Activated naive CD4-positive, alpha-beta T cell treated with anti-CD3 and anti-CD28 coated beads, Interleukin-2, amount 50 U/mL, for 72 hours (primary cell): ENCODE data around the gene FBXL14. TPM values are rescaled to one million over a fixed set of nuclear protein-coding genes. Genes with fewer than 3 reads are reported as not detected.

ENCODE experiments used
- ATAC-seq, 2 donors: fragments of 150-1000 bp; cut with Tn5 transposase; 2 replicates each; pipeline ENCODE4 v1.10.0; 2021; ENCODE audit warnings: mild to moderate bottlenecking in 2 of 2, moderate library complexity in 2 of 2
- DNase-seq, 2 donors: peaks; one replicate each; pipeline ENCODE4 v3.0.0; 2021 to 2022; ENCODE audit warnings: low spot score in 2 of 2
- H3K27ac Mint-ChIP-seq, 2 donors: one replicate each; pipeline ENCODE4 v1.8.0; 2022; ENCODE audit warnings: mild to moderate bottlenecking in 2 of 2, mixed read lengths in 2 of 2
- H3K36me3 Mint-ChIP-seq, 2 donors: one replicate each; pipeline ENCODE4 v1.8.0; 2022; ENCODE audit warnings: mixed read lengths in 2 of 2
- H3K9me3 Mint-ChIP-seq, 2 donors: one replicate each; pipeline ENCODE4 v1.8.0; 2022; ENCODE audit warnings: mixed read lengths in 2 of 2
- total RNA-seq, 2 donors: library from RNA; stranded (reverse); gene quantifications; one replicate each; pipeline ENCODE4 v1.2.3, GENCODE V29; 2022

Gene FBXL14
- total RNA-seq, 2 donors from 2014 or later: 21.7 to 25.3 TPM

GRCh38 chr12:1629338-1630132, 35.2 kb upstream of the FBXL14 start:
- DNase-seq (no peak), ATAC-seq (peak in 1 of 2 donors; percentile 31)
- H3K36me3 Mint-ChIP-seq: peaks cover 0 to 7% of the 10 kb centered on the region in 2 donors

GRCh38 chr12:1628666-1629337, 34.4 kb upstream of the FBXL14 start, which contains the start of gene WNT5B:
Gene WNT5B, plus strand, starts transcription at chr12:1629231. Its CDS starts 2,124 bp downstream, at chr12:1631355.
- Mint-ChIP-seq H3K9me3 (no peaks in the 10 kb centered on the region), H3K36me3 (peaks cover 0 to 7% of the 10 kb centered on the region in 2 donors), H3K27ac (no peak within 1 kb of the TSS)
- DNase-seq (no peak), ATAC-seq (no peak)

More at GRCh38 chr12:1629338-1630132, 35.2 kb upstream of the FBXL14 start:
- Mint-ChIP-seq H3K27ac (no peak overlapping the region), H3K9me3 (no peaks in the 10 kb centered on the region)

GRCh38 chr12:1622406-1622805, 28.0 kb upstream of the FBXL14 start:
- Mint-ChIP-seq H3K27ac (no peak overlapping the region), H3K36me3 (no peaks in the 10 kb centered on the region)
- ATAC-seq: no peak

GRCh38 chr12:1620092-1620491, 25.7 kb upstream of the FBXL14 start:
- ATAC-seq (peak in 1 of 2 donors; percentile 44), DNase-seq (no peak)
- Mint-ChIP-seq H3K27ac (no peak overlapping the region), H3K9me3 (no peaks in the 10 kb centered on the region), H3K36me3 (no peaks in the 10 kb centered on the region)

More at GRCh38 chr12:1622406-1622805, 28.0 kb upstream of the FBXL14 start:
- no peak for DNase-seq
- H3K9me3 Mint-ChIP-seq: no peaks in the 10 kb centered on the region

DNA sequence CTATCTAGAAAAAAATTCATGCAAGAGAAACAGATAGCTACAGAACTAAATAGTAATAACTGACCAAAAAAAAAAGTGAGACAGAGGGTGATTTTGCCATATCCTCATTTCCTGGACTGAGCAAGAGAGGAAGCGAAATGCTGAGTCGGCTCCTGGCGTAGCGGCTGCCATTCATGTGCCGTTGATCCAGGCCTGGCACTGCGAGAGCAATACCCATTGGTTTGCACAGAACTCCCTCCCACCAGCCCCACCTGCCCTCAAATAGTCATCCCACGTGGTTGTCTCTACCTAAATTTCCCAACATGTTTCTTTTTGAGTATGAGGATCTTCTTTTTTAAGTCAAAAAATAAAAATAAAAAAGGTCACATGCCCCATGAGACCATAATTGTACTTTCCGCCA, 25.2 kb upstream of the FBXL14 start:
- no peak for DNase-seq
- no peaks in the 10 kb centered on the region for H3K9me3 Mint-ChIP-seq
- H3K27ac Mint-ChIP-seq: no peak overlapping the region
- H3K36me3 Mint-ChIP-seq: no peaks in the 10 kb centered on the region
- peak in 1 of 2 donors; percentile 63 for ATAC-seq

DNA sequence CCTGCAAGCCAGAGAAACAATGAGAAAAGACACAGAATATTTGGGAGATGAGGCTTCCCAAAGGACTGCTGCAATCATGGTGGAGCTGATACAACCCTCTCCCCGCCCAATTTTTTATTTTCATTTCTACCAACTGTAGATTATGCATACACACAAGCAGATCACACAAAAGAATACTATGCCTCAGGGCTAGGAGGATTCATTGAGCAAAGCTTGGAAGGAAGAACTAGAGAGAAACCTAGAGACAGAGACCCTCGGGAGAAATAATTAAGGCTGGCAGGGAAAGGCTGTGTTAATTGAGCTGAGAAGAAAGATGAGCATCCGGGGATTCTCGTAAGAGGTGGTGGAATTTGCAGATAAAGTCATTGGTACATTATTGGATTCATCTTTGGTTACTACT, 24.8 kb upstream of the FBXL14 start:
- DNase-seq: no peak
- H3K36me3 Mint-ChIP-seq: no peaks in the 10 kb centered on the region
- H3K9me3 Mint-ChIP-seq: no peaks in the 10 kb centered on the region
- H3K27ac Mint-ChIP-seq: no peak overlapping the region
- ATAC-seq: no peak

GRCh38 chr12:1618489-1618888, 24.1 kb upstream of the FBXL14 start:
- no peak for DNase-seq
- ATAC-seq: no peak
- Mint-ChIP-seq H3K36me3 (no peaks in the 10 kb centered on the region), H3K27ac (no peak overlapping the region), H3K9me3 (no peaks in the 10 kb centered on the region)

GRCh38 chr12:1616233-1617066, 22.1 kb upstream of the FBXL14 start:
- Mint-ChIP-seq H3K9me3 (no peaks in the 10 kb centered on the region), H3K27ac (no peak overlapping the region), H3K36me3 (no peaks in the 10 kb centered on the region)
- no peak for DNase-seq
- no peak for ATAC-seq

- DNase-seq (no peak), ATAC-seq (no peak)
- Mint-ChIP-seq H3K9me3 (no peaks in the 10 kb centered on the region), H3K36me3 (no peaks in the 10 kb centered on the region), H3K27ac (no peak overlapping the region)
Measured at GRCh38 chr12:1614360-1614759, 20.0 kb upstream of the FBXL14 start.

- Mint-ChIP-seq H3K27ac (no peak overlapping the region), H3K9me3 (no peaks in the 10 kb centered on the region), H3K36me3 (no peaks in the 10 kb centered on the region)
- DNase-seq (no peak), ATAC-seq (peak in 1 of 2 donors; percentile 61)
Measured at GRCh38 chr12:1613860-1614259, 19.5 kb upstream of the FBXL14 start.

- no peaks in the 10 kb centered on the region for H3K36me3 Mint-ChIP-seq
- H3K27ac Mint-ChIP-seq: no peak overlapping the region
- ATAC-seq: no peak
- DNase-seq: no peak
- H3K9me3 Mint-ChIP-seq: no peaks in the 10 kb centered on the region
Measured at GRCh38 chr12:1611803-1612572, 17.6 kb upstream of the FBXL14 start.

GRCh38 chr12:1610072-1610643, 15.8 kb upstream of the FBXL14 start:
- no peak for ATAC-seq
- H3K36me3 Mint-ChIP-seq: no peaks in the 10 kb centered on the region
- H3K27ac Mint-ChIP-seq: no peak overlapping the region

DNA sequence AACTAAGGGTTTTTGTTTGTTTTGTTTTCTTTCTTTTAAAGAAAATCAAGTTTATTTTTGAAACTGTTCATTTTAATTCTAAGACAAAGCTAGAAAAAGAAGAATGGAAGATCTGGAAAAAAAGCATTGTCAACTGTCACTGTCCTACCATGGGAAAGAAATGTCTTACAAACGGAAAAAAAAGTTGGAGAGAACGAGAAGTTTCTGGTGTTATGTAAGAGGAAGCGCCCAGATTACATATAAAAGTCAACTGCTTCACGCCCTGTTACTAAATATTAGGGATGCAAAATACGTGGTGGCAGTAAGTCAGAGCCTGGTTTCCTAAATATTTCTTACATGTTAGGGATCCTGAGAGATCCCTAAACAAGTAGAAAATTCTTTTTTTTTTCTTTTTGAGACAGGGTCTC, 14.3 kb upstream of the FBXL14 start:
- H3K9me3 Mint-ChIP-seq: no peaks in the 10 kb centered on the region
- no peak for DNase-seq
- H3K27ac Mint-ChIP-seq: no peak overlapping the region
- no peak for ATAC-seq
- no peaks in the 10 kb centered on the region for H3K36me3 Mint-ChIP-seq

More at GRCh38 chr12:1610072-1610643, 15.8 kb upstream of the FBXL14 start:
- no peaks in the 10 kb centered on the region for H3K9me3 Mint-ChIP-seq
- DNase-seq: no peak

DNA sequence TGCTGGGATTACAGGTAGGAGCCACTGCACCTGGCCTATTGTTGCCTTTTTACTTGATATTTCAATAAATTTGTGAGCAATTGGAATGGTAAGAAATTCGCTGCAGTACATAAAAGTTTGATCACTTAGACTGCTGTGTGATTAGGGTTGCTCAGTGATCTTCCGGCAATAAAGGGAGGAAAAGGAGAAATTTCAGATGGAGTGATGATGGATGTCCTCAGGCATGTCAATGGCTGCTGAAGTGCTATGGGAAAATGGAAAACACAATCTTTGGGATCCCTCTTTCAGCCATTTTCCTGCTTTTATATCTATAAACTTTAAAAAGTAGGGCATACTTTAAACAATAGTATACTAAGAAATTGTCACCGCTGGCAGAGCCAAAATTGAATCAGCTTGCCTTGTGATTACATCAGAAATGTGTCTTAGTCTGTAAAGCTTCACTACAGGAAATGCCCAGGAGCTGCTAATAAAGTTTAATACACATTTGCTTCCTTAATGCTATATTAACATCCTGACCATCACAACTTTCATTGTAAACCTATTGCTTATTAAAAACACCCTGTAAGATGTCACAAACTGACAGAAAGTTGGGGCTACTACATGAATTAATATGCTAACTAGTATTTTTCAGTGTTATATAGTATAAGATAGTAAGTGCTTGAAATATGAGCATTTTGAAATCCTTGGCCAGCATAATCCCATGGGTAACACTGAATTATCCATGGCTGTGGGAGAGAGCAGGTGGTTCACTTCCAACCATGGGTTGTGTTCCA, 13.7 kb upstream of the FBXL14 start:
- Mint-ChIP-seq H3K27ac (no peak overlapping the region), H3K9me3 (no peaks in the 10 kb centered on the region), H3K36me3 (no peaks in the 10 kb centered on the region)
- DNase-seq (no peak), ATAC-seq (no peak)

DNA sequence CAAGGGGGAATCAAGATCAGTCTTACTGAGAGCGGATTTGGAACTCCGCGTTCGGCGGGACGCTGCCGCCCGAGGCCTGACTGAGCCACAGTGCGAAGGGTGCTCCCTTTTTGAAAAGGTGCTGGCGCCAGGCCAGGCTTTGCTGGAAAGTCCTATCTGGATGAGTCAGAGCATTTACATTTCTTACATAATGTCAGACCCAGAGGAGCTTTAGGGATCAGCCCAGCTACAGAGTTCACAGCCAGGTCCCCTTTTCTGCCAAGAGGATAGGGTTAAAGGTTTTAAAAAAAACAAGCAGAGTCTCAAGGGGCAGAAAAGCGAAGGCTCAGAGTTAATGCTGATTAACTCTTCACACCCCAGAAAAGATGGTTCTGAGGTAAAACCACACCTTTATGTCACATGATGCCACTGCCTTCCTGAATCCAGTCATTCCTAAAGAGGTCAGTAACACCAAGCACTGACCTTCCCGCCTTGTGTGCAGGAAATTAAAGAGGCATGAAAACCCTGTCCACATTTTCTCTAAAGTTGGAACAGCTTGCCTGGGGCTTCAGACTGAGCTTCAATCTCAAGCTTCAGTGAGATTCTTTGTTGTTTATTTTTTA, 11.7 kb upstream of the FBXL14 start:
- H3K27ac Mint-ChIP-seq: peak overlapping the region in 1 of 2 donors; percentile 43
- ATAC-seq (peak; percentile 60 to 82), DNase-seq (peak; percentile 65 to 74)
- H3K36me3 Mint-ChIP-seq: peaks cover 0 to 7% of the 10 kb centered on the region in 2 donors
- H3K9me3 Mint-ChIP-seq: no peaks in the 10 kb centered on the region
